HL-60 (cell line): ENCODE results near the gene ADAMTS12.

Experiments used
- DNase-seq, 2 experiments: peaks; one replicate each; pipeline ENCODE4 v3.0.0-alpha.2; 2010 to 2020; ENCODE audit warnings: low read depth in 1 of 2, low spot score in 1 of 2
- H3K27ac ChIP-seq: fragments of 250-450 bp; sonication (Bioruptor Pico); replicated peaks from 2 replicates; pipeline ENCODE4 v1.5.1; 2020; ENCODE audit warnings: mild to moderate bottlenecking, moderate library complexity
- H3K27me3 ChIP-seq: fragments of 250-450 bp; sonication (Bioruptor Pico); 2 replicates; pipeline ENCODE4 v1.5.1; 2021; ENCODE audit warnings: mild to moderate bottlenecking, moderate library complexity; ENCODE audit not compliant: insufficient read depth, poor library complexity, severe bottlenecking
- H3K4me3 ChIP-seq: replicated peaks from 2 replicates; pipeline ENCODE4 v1.5.1; 2011; ENCODE audit warnings: mild to moderate bottlenecking, control low read depth, low read length; ENCODE audit not compliant: insufficient read depth
- GABPA ChIP-seq: IDR thresholded peaks from 2 replicates; pipeline ENCODE4 v1.6.1; 2012; ENCODE audit warnings: low read depth
- POLR2AphosphoS5 ChIP-seq: IDR thresholded peaks from 2 replicates; pipeline ENCODE4 v1.6.1; 2012; ENCODE audit warnings: low read depth
- SPI1 ChIP-seq: IDR thresholded peaks from 2 replicates; pipeline ENCODE4 v1.6.1; 2012; ENCODE audit warnings: low read depth, mild to moderate bottlenecking, borderline replicate concordance
- TF ChIP-seq, protein P1 (sequence below): IDR thresholded peaks from 2 replicates; pipeline ENCODE4 v1.6.1; 2012; ENCODE audit warnings: low read depth; ENCODE audit not compliant: insufficient replicate concordance
- TF ChIP-seq, protein P2 (sequence below): IDR thresholded peaks from one replicate; pipeline ENCODE4 v1.5.1; 2011; ENCODE audit warnings: low read length, control low read depth, inconsistent platforms; ENCODE audit not compliant: insufficient read depth

ADAMTS12 gene

DNA sequence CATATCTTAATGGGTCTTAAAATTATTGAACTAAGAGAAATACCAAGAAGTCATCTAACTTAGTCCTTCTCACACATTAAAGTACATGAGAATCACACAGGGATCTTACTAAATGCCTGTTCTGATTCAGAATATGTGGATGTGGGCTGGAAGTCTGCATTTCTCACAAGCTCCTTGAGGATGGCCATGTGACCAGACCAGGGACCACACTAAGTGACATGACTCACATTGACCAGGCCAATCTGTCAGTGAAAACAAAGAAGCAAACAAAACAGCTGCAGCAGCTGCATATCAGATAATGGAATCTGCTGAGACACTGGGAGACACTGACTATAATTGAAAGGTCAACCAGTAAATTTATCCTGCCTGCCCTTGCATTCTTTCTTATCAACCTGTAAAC is 110.5 kb downstream of the ADAMTS12 start:
- Histone ChIP-seq H3K27ac (no peak overlapping the region), H3K27me3 (no peaks in the 10 kb centered on the region), H3K4me3 (no peak overlapping the region)
- no peak for TF ChIP-seq GABPA
- TF ChIP-seq, protein P1, sequence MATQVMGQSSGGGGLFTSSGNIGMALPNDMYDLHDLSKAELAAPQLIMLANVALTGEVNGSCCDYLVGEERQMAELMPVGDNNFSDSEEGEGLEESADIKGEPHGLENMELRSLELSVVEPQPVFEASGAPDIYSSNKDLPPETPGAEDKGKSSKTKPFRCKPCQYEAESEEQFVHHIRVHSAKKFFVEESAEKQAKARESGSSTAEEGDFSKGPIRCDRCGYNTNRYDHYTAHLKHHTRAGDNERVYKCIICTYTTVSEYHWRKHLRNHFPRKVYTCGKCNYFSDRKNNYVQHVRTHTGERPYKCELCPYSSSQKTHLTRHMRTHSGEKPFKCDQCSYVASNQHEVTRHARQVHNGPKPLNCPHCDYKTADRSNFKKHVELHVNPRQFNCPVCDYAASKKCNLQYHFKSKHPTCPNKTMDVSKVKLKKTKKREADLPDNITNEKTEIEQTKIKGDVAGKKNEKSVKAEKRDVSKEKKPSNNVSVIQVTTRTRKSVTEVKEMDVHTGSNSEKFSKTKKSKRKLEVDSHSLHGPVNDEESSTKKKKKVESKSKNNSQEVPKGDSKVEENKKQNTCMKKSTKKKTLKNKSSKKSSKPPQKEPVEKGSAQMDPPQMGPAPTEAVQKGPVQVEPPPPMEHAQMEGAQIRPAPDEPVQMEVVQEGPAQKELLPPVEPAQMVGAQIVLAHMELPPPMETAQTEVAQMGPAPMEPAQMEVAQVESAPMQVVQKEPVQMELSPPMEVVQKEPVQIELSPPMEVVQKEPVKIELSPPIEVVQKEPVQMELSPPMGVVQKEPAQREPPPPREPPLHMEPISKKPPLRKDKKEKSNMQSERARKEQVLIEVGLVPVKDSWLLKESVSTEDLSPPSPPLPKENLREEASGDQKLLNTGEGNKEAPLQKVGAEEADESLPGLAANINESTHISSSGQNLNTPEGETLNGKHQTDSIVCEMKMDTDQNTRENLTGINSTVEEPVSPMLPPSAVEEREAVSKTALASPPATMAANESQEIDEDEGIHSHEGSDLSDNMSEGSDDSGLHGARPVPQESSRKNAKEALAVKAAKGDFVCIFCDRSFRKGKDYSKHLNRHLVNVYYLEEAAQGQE = no peak
- no peak for TF ChIP-seq POLR2AphosphoS5
- TF ChIP-seq, protein P2, sequence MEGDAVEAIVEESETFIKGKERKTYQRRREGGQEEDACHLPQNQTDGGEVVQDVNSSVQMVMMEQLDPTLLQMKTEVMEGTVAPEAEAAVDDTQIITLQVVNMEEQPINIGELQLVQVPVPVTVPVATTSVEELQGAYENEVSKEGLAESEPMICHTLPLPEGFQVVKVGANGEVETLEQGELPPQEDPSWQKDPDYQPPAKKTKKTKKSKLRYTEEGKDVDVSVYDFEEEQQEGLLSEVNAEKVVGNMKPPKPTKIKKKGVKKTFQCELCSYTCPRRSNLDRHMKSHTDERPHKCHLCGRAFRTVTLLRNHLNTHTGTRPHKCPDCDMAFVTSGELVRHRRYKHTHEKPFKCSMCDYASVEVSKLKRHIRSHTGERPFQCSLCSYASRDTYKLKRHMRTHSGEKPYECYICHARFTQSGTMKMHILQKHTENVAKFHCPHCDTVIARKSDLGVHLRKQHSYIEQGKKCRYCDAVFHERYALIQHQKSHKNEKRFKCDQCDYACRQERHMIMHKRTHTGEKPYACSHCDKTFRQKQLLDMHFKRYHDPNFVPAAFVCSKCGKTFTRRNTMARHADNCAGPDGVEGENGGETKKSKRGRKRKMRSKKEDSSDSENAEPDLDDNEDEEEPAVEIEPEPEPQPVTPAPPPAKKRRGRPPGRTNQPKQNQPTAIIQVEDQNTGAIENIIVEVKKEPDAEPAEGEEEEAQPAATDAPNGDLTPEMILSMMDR = no peak
- TF ChIP-seq SPI1 = no peak
- DNase-seq = no peak

DNA sequence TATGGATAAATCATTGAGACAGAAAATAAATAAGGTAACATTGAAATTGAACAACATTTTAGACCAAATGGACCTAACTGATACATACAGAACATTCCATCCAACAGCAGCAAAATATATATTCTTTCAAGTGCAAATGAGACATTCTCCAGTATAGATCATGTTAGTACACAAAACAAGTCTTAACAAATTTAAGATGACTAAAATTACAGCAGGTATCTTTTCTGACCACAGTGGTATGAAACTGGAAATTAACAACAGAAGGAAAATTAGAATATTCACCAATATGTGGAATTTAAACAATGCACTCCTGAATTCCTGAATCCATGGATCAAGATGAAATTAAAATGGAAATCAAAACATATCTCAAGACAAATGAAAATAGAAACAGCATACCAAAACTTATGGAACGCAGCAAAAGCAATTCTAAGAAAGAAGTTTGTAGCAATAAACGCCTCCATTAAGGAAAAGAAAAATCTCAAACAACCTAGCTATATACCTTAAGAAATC is 115.6 kb downstream of the ADAMTS12 start:
- Histone ChIP-seq H3K27me3 (no peaks in the 10 kb centered on the region), H3K27ac (no peak overlapping the region), H3K4me3 (no peak overlapping the region)
- no peak for DNase-seq
- TF ChIP-seq, protein P1 = no peak
- no peak for TF ChIP-seq POLR2AphosphoS5
- TF ChIP-seq, protein P2 = no peak
- no peak for TF ChIP-seq SPI1
- TF ChIP-seq GABPA = no peak

DNA sequence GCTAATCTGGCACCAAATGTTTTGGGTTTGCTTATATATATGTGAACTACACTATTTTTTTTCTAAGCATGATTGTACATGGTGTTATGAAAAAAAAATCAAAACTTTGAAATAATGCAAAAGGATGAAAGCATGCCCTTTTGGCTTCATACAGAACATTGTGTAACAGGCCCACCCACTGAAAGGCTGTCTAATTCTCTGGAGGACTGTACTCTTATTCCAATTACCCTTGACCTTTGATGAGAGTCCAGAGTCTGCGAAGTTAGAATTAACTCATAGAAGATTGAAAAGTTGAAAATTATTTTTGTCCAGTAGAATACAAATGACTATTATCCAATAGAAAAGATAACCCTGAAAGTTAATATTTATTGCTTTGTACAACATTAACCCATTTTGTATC is 117.4 kb downstream of the ADAMTS12 start:
- DNase-seq = no peak
- no peak overlapping the region for H3K27ac ChIP-seq
- TF ChIP-seq GABPA (no peak), POLR2AphosphoS5 (no peak), SPI1 (no peak)
- TF ChIP-seq, protein P1 = no peak
- TF ChIP-seq, protein P2 = no peak
- H3K27me3 ChIP-seq = no peaks in the 10 kb centered on the region
- H3K4me3 ChIP-seq = no peak overlapping the region
